ENCODE results near the gene DYDC2. TPM values are rescaled to one million over a fixed set of nuclear protein-coding genes. Genes with fewer than 3 reads are reported as not detected.

The DYDC2 gene
- total and polyA plus RNA-seq, 12 donors, result not detected

DNA sequence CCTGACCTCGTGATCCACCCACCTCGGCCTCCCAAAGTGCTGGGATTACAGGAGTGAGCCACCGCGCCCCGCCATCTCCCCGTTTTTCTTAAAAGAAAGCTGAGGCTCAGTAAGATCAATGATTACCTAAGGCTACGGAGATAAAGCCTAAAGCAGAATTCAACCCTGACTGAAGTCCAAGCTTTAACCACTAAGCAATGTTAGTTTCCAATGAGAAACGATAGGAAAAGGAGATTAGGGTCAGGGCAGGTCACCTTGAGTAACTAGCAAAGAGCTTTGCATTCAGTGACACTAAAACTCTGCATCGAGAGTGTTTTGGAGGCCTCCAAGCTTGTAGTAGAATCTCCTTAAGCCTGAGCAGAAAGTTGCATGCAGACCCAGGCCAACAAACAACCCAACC, 34.2 kb downstream of the DYDC2 start:
- ATAC-seq (no peak), DNase-seq (no peak)
- Histone ChIP-seq H3K36me3 (no peaks in the 10 kb centered on the region), H3K9me3 (no peaks in the 10 kb centered on the region), H3K27ac (no peak overlapping the region), H3K4me3 (no peak overlapping the region), H3K4me1 (peaks cover 0 to 33% (median 13%) of the 10 kb centered on the region in 9 donors), H3K27me3 (no peaks in the 10 kb centered on the region)
- TF ChIP-seq, protein P1, sequence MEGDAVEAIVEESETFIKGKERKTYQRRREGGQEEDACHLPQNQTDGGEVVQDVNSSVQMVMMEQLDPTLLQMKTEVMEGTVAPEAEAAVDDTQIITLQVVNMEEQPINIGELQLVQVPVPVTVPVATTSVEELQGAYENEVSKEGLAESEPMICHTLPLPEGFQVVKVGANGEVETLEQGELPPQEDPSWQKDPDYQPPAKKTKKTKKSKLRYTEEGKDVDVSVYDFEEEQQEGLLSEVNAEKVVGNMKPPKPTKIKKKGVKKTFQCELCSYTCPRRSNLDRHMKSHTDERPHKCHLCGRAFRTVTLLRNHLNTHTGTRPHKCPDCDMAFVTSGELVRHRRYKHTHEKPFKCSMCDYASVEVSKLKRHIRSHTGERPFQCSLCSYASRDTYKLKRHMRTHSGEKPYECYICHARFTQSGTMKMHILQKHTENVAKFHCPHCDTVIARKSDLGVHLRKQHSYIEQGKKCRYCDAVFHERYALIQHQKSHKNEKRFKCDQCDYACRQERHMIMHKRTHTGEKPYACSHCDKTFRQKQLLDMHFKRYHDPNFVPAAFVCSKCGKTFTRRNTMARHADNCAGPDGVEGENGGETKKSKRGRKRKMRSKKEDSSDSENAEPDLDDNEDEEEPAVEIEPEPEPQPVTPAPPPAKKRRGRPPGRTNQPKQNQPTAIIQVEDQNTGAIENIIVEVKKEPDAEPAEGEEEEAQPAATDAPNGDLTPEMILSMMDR (IDR thresholded peaks at IDR 0.05), result no peak
- intact Hi-C loops (cut with DNase I), result no loop called here
- WGBS, 2 donors, result 81 to 82% methylated on average over 9 of the region's 9 CpGs

DNA sequence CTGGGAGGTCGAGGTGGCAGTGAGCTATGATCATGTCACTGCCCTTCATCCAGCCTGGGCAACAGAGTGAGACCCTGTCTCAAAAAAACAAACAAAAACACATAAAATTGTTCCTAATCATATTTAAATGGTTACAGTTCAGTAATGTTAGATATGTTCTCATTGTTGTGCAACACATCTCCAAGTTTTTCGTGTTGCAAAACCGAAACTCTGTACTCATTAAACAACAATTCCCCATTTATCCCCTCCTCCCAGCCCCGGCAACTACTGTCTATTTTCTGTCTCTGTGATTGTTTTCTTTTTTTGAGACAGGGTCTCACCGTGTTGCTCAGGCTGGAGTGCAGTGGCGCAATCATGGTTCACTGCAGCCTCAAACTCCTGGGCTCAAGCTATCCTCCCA, 35.7 kb downstream of the DYDC2 start:
- intact Hi-C loops (cut with DNase I), result no loop called here

DNA sequence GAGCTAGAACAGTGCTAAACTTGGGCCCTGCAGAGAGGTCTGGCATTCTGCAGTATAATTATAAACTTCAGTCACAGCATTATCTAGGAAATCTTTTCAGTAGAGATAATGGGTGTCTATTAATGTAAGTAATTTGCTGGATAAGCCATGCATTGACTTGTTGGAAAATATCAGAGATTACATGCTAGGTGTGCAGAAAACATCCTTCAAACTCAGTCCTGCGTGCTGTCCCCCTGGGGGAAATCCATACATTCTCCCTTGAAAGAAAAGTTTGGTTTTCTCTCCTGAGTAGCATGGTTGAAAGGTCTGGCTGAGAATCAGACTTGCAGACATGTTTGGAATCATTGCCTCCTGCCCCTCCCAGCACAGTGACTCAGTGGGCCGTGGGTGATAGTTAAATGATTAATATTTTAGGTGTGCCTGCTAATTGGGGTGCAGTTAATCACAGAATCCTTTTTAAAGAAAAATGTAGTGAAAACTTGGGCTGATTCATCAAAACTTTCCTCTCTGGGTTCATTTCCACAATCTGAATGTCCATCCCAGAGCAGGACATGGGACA, 37.9 kb downstream of the DYDC2 start:
- H3K4me1 ChIP-seq, result peaks cover 0 to 9% (median 0%) of the 10 kb centered on the region in 9 donors
- no peak for ATAC-seq
- no peak overlapping the region for H3K4me3 ChIP-seq
- WGBS, 2 donors, result 82 to 83% methylated on average over 2 of the region's 2 CpGs
- no peaks in the 10 kb centered on the region for H3K36me3 ChIP-seq
- no peak overlapping the region for H3K27ac ChIP-seq
- H3K27me3 ChIP-seq, result no peaks in the 10 kb centered on the region
- TF ChIP-seq, protein P1 (IDR thresholded peaks at IDR 0.05), result no peak
- intact Hi-C loops (cut with DNase I), result no loop called here
- DNase-seq, result no peak
- H3K9me3 ChIP-seq, result no peaks in the 10 kb centered on the region

More for the DNA sequence above, 35.7 kb downstream of the DYDC2 start:
- H3K4me1 ChIP-seq, result peaks cover 0 to 28% (median 10%) of the 10 kb centered on the region in 9 donors
- no peak for DNase-seq
- WGBS, 2 donors, result 89 to 90% methylated on average over 6 of the region's 6 CpGs
- no peaks in the 10 kb centered on the region for H3K9me3 ChIP-seq
- peak overlapping the region in 1 of 10 donors; percentile 56 for H3K27ac ChIP-seq
- H3K4me3 ChIP-seq, result no peak overlapping the region
- TF ChIP-seq, protein P1 (IDR thresholded peaks at IDR 0.05), result no peak
- ATAC-seq, result no peak
- no peaks in the 10 kb centered on the region for H3K27me3 ChIP-seq
- no peaks in the 10 kb centered on the region for H3K36me3 ChIP-seq

DNA sequence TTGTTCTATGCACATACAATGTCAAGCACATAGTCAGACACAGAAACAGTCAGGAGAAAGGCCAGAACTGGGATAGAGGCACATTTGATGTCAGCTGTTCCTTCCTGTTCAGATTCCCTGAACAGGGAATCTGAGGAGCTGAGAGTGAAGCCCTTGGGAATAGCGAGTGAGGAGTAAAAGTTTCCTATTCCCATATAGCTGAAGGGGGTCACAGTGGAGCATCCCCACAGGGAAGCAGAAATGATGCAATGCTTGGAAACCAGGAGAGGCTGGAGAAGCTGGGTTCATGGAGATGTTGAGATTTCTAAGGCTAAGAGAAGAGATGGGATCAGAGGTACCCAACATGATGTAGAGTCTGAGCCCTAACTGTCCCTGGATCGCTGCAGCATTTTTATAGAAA, 40.4 kb downstream of the DYDC2 start:
- TF ChIP-seq, protein P1 (IDR thresholded peaks at IDR 0.05), result no peak
- 74 to 81% methylated on average over 2 of the region's 2 CpGs for WGBS, 2 donors
- H3K4me3 ChIP-seq, result no peak overlapping the region
- no peaks in the 10 kb centered on the region for H3K27me3 ChIP-seq
- intact Hi-C loops (cut with DNase I), result no loop called here
- H3K9me3 ChIP-seq, result no peaks in the 10 kb centered on the region
- H3K27ac ChIP-seq, result peak overlapping the region in 4 of 10 donors; percentile 7 to 58 (median 48)
- peaks cover 0 to 4% (median 0%) of the 10 kb centered on the region in 9 donors for H3K4me1 ChIP-seq
- DNase-seq, result peak in 1 of 2 donors; percentile 49
- peak in 7 of 8 donors; percentile 34 to 89 (median 55) for ATAC-seq
- no peaks in the 10 kb centered on the region for H3K36me3 ChIP-seq

All from heart right ventricle (tissue), 16 donors.